ENCODE results near the gene P2RY12.
A peak's percentile ranks its signal among the peaks of the same experiment; 100 is the strongest.

P2RY12 gene

DNA sequence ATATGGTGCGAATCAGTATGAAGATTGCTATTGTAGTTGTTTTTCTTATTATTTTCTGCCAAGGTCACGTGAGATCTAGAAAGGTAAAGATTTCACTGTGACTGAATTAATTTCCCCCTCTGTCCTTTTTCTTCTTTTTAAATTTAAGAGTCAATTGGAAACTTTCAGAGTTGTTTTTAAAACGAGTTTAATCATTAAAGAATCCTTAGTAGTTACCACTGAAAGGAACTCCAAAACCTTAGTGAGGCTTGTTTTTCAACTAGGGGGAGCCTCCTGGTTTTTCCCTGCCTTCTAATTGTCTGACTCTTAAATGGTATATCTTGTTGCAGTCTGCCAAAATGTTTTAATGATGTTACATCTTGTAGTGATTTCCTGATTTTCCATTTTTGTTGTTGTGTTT lies 17.6 kb downstream of the P2RY12 start:
- TF ChIP-seq, protein P1, sequence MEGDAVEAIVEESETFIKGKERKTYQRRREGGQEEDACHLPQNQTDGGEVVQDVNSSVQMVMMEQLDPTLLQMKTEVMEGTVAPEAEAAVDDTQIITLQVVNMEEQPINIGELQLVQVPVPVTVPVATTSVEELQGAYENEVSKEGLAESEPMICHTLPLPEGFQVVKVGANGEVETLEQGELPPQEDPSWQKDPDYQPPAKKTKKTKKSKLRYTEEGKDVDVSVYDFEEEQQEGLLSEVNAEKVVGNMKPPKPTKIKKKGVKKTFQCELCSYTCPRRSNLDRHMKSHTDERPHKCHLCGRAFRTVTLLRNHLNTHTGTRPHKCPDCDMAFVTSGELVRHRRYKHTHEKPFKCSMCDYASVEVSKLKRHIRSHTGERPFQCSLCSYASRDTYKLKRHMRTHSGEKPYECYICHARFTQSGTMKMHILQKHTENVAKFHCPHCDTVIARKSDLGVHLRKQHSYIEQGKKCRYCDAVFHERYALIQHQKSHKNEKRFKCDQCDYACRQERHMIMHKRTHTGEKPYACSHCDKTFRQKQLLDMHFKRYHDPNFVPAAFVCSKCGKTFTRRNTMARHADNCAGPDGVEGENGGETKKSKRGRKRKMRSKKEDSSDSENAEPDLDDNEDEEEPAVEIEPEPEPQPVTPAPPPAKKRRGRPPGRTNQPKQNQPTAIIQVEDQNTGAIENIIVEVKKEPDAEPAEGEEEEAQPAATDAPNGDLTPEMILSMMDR (IDR thresholded peaks at IDR 0.05; ENCODE audit: low read depth, low read length) = no peak
- TF ChIP-seq EZH2phosphoT487 (IDR thresholded peaks at IDR 0.05; ENCODE audit: low read depth) = no peak

DNA sequence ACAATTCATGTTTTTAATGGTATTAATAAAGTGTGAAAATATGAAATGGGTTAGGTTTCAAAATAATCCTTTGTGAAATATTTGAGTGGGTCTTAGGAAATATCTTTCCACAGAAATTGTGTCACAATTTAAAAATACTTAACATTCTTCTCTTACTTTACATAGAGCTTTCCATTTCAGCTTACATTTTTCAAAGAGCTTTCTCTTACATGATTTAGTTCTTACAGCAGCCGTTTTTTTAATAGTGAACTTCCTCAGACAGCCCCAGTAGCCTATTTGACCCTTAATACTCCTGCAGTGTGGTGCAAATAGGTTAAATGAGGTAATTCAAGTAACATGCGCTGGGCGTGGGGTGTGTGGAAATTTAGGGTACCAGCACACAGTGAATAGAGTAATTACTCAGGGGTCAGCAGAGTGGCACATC lies 21.8 kb downstream of the P2RY12 start:
- TF ChIP-seq EZH2phosphoT487 (IDR thresholded peaks at IDR 0.05; ENCODE audit: low read depth) = no peak
- TF ChIP-seq, protein P1 (IDR thresholded peaks at IDR 0.05; ENCODE audit: low read depth, low read length) = no peak
- H3K4me1 ChIP-seq (ENCODE audit: low read length) = peaks cover 16% of the 10 kb centered on the region
- H3K36me3 ChIP-seq (replicated peaks; ENCODE audit: low read depth, low read length) = no peaks in the 10 kb centered on the region
- H3K79me2 ChIP-seq (ENCODE audit: low read length) = no peaks in the 10 kb centered on the region
- no peak overlapping the region for H3K4me2 ChIP-seq (ENCODE audit: low read length)
- H2AFZ ChIP-seq (ENCODE audit: low read depth, low read length) = no peak overlapping the region
- no peaks in the 10 kb centered on the region for H3K9me3 ChIP-seq (ENCODE audit: insufficient read depth, low read length)
- H3K27me3 ChIP-seq (ENCODE audit: low read depth, low read length) = no peaks in the 10 kb centered on the region
- no peak overlapping the region for H3K4me3 ChIP-seq (ENCODE audit: low read length)
- no peak overlapping the region for H3K27ac ChIP-seq (ENCODE audit: low read length)
- H3K9ac ChIP-seq (ENCODE audit: low read length) = no peak overlapping the region
- H4K20me1 ChIP-seq (ENCODE audit: insufficient read depth, low read length) = no peaks in the 10 kb centered on the region

More for the DNA sequence above, 17.6 kb downstream of the P2RY12 start:
- H3K27me3 ChIP-seq (ENCODE audit: low read depth, low read length) = no peaks in the 10 kb centered on the region
- no peak overlapping the region for H2AFZ ChIP-seq (ENCODE audit: low read depth, low read length)
- no peak overlapping the region for H3K4me3 ChIP-seq (ENCODE audit: low read length)
- H3K9ac ChIP-seq (ENCODE audit: low read length) = no peak overlapping the region
- peaks cover 19% of the 10 kb centered on the region for H3K4me1 ChIP-seq (ENCODE audit: low read length)
- peak overlapping the region; percentile 13 for H3K4me2 ChIP-seq (ENCODE audit: low read length)
- no peaks in the 10 kb centered on the region for H3K36me3 ChIP-seq (replicated peaks; ENCODE audit: low read depth, low read length)
- H4K20me1 ChIP-seq (ENCODE audit: insufficient read depth, low read length) = no peaks in the 10 kb centered on the region
- H3K9me3 ChIP-seq (ENCODE audit: insufficient read depth, low read length) = no peaks in the 10 kb centered on the region
- no peaks in the 10 kb centered on the region for H3K79me2 ChIP-seq (ENCODE audit: low read length)
- no peak overlapping the region for H3K27ac ChIP-seq (ENCODE audit: low read length)

DNA sequence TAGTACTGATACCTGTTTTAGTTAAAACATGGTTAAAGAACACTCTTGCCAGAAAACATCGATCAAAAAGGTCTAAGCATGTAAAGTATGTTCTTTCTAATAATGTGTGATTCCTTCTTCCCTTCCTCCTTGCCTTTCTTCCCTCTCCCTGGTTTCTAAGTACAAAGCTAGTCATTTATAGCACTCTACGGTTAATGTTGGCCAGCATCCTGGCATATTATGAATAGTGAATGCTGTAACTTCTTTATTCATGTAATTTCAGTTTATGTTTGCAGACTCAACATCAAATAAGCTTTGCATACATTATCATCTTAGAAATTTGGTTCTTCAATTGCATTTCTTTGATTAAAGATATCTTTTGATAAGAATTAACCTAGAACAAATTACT lies 27.1 kb downstream of the P2RY12 start:
- TF ChIP-seq, protein P1 (IDR thresholded peaks at IDR 0.05; ENCODE audit: low read depth, low read length) = no peak
- TF ChIP-seq EZH2phosphoT487 (IDR thresholded peaks at IDR 0.05; ENCODE audit: low read depth) = no peak
- H3K9me3 ChIP-seq (ENCODE audit: insufficient read depth, low read length) = no peaks in the 10 kb centered on the region
- no peak overlapping the region for H2AFZ ChIP-seq (ENCODE audit: low read depth, low read length)

GRCh38 chr3:151356794-151357462 lies 27.6 kb downstream of the P2RY12 start:
- Histone ChIP-seq H3K4me1 (ENCODE audit: low read length) (peaks cover 29% of the 10 kb centered on the region), H3K4me2 (ENCODE audit: low read length) (peak overlapping the region; percentile 24; the same call in 1 of the 2 replicates)
- no peak for TF ChIP-seq EZH2phosphoT487 (IDR thresholded peaks at IDR 0.05; ENCODE audit: low read depth)
- TF ChIP-seq, protein P1 (IDR thresholded peaks at IDR 0.05; ENCODE audit: low read depth, low read length) = no peak

More for the DNA sequence above, 27.1 kb downstream of the P2RY12 start:
- Histone ChIP-seq H3K4me1 (ENCODE audit: low read length) (peaks cover 23% of the 10 kb centered on the region), H3K4me3 (ENCODE audit: low read length) (no peak overlapping the region), H3K9ac (ENCODE audit: low read length) (no peak overlapping the region), H3K79me2 (ENCODE audit: low read length) (no peaks in the 10 kb centered on the region), H4K20me1 (ENCODE audit: insufficient read depth, low read length) (no peaks in the 10 kb centered on the region), H3K36me3 (replicated peaks; ENCODE audit: low read depth, low read length) (no peaks in the 10 kb centered on the region), H3K27me3 (ENCODE audit: low read depth, low read length) (no peaks in the 10 kb centered on the region), H3K27ac (ENCODE audit: low read length) (no peak overlapping the region), H3K4me2 (ENCODE audit: low read length) (no peak overlapping the region)

More at GRCh38 chr3:151356794-151357462, 27.6 kb downstream of the P2RY12 start:
- no peaks in the 10 kb centered on the region for H3K9me3 ChIP-seq (ENCODE audit: insufficient read depth, low read length)
- H3K79me2 ChIP-seq (ENCODE audit: low read length) = no peaks in the 10 kb centered on the region
- no peak overlapping the region for H3K27ac ChIP-seq (ENCODE audit: low read length)
- no peak overlapping the region for H2AFZ ChIP-seq (ENCODE audit: low read depth, low read length)
- no peak overlapping the region for H3K4me3 ChIP-seq (ENCODE audit: low read length)
- H4K20me1 ChIP-seq (ENCODE audit: insufficient read depth, low read length) = no peaks in the 10 kb centered on the region
- no peaks in the 10 kb centered on the region for H3K36me3 ChIP-seq (replicated peaks; ENCODE audit: low read depth, low read length)
- no peaks in the 10 kb centered on the region for H3K27me3 ChIP-seq (ENCODE audit: low read depth, low read length)
- no peak overlapping the region for H3K9ac ChIP-seq (ENCODE audit: low read length)

Measured in OCI-LY3 (cell line).